GM19438 (cell line): ENCODE data around the gene DNAJC21.
"Not testable (repeated sequence)": the region's sequence is repeated elsewhere in the genome, so short reads cannot be mapped to it uniquely, and the experiment has no call there.

Experiments
- ATAC-seq: cut with Tn5 transposase; IDR thresholded peaks from one replicate; pipeline ENCODE4 v1.9.1; 2021; ENCODE audit warnings: low read depth; ENCODE audit not compliant: unreplicated experiment

Gene DNAJC21

DNA sequence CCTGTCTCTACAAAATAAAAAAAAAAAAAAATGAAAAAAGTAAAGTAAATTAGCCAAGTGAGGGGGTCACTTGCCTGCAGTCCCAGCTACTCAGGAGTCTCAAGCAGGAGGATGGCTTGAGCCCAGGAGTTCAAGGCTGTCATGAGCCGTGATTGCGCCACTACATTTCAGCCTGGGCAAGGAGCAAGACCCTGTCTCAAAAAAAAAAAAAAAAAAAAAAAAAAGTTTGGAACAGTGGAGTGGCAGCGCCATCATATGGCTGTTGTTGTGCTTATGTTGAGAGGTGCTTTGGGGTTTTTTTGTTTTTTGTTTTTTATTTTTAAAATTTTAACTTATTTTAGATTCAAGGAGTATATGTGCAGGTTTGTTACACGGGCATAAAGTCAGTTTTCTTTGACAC is 10.3 kb upstream of the DNAJC21 start:
- no peak for ATAC-seq

DNA sequence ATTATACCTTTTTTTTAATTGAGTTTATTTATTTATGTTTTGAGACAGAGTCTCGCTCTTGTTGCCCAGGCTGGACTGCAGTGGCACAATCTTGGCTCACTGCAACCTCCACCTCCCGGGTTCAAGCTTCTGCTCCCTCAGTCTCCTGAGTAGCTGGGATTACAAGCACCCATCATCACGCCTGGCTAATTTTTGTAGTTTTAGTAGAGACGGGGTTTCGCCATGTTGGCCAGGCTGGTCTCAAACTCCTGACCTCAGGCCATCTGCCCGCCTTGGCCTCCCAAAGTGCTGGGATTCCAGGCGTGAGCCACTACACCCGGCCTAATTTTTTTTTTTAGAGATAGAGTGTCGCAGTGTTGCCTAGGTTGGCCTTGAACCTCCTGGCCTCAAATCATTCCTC is 6.1 kb upstream of the DNAJC21 start:
- not testable (repeated sequence) for ATAC-seq

GRCh38 chr5:34923694-34924461 is 5.5 kb upstream of the DNAJC21 start:
- no peak for ATAC-seq

DNA sequence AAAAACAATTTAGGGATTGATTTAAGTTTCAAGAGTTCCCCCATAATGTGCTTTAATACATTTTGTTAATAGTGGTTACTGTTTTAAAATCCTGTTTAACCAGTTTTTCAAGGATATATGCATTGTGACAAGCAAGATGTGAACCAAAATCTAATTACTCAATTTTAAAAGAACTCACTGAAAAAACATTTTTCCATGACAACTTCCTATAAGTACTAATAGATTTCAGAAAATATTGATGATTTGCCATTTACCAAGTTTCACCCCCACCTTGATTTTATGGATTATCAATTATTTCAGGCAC is 4.9 kb upstream of the DNAJC21 start:
- no peak for ATAC-seq

DNA sequence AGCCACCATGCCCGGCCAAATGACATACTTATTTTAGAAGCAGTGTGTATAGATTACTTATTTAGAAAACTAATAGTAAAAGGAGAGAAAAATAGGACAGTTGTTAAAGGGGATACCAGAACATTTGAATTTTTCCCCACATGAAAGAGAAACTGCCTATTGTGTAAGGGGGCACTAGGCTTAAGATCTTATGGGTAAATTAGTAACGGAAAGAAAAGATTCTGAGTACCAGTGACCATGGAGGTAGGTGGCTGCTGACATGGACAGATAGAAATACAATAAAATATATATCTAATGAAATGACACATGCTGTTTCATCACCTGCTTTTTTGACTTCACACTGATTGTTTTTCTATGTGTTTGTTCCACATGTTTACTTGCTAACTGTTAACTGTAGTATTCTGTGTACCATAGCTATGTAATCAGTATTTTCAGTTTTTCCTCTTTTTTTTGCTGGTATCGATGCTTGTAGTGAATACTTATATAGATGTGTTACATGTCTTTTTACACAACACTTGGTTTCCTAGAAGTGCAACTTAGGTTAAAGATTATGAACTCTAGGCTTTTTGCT is 3.0 kb upstream of the DNAJC21 start:
- ATAC-seq: no peak

DNA sequence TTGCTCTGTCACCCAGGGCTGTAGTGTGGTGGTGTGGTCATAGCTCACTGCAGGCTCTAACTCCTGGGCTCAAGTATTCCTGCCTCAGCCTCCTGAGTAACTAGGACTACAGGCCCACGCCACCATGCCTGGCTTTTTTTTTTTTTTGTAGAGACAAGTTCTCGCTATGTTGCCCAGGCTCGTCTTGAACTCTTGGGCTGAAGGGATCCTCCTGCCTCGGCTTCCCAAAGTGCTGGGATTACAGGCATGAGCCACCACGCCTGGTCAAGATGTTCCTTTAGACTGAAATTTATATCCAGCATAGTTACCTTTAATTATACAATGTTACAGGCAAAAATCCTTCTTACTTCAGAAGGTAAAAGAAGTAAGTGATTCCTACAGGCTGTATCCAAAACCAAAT is 1.6 kb upstream of the DNAJC21 start:
- no peak for ATAC-seq

DNA sequence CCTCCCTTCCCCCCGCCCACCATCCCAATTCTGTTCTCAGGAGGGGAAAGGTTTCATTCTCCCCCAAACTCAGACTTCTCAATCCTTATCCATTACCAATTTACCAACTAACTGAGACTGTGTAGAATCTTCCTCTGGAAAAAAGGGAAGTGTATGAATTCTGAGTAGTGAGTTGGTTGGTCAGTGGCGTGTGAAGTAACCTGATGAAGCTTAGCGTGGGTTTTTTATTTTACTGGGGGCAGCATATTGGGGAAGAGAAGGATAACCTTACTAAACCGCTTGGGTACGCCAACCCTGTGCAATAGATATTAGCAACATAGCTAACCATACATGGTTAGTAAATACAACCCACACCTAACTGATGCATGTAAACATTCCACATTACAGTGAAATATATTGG is 1.1 kb upstream of the DNAJC21 start:
- ATAC-seq: no peak

- peak; percentile 62 for ATAC-seq
Observed at GRCh38 chr5:34929720-34930461, 532 bp downstream of the DNAJC21 start.

GRCh38 chr5:34930462-34930844 is 1.1 kb downstream of the DNAJC21 start:
- no peak for ATAC-seq

GRCh38 chr5:34930870-34931269 is 1.5 kb downstream of the DNAJC21 start:
- no peak for ATAC-seq

- ATAC-seq: no peak
Observed at GRCh38 chr5:34932947-34933346, 3.6 kb downstream of the DNAJC21 start.

GRCh38 chr5:34941936-34942335 is 12.6 kb downstream of the DNAJC21 start:
- ATAC-seq: no peak

- no peak for ATAC-seq
Observed at GRCh38 chr5:34944044-34944443, 14.7 kb downstream of the DNAJC21 start.

- no peak for ATAC-seq
Observed at GRCh38 chr5:34944460-34945047, 15.2 kb downstream of the DNAJC21 start.

DNA sequence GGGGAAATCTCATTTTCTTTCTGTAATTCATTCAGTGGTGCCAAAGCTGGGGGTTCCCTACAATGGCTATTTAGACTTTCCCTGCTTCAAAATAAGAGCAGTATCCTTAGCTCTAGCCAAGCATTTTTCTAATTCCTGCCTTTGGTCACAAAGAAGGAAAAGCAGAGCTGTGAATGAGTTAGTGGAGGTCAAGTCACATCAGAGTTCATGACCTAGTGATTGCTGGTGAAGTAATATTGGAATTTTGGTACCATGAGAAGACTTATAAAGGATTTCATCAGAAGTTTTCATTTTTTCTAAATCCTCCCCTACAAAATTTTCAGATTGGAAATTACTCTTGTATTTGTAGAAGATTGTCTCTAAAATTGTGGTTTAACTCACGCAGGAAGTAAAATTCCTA is 28.0 kb downstream of the DNAJC21 start:
- ATAC-seq: no peak

DNA sequence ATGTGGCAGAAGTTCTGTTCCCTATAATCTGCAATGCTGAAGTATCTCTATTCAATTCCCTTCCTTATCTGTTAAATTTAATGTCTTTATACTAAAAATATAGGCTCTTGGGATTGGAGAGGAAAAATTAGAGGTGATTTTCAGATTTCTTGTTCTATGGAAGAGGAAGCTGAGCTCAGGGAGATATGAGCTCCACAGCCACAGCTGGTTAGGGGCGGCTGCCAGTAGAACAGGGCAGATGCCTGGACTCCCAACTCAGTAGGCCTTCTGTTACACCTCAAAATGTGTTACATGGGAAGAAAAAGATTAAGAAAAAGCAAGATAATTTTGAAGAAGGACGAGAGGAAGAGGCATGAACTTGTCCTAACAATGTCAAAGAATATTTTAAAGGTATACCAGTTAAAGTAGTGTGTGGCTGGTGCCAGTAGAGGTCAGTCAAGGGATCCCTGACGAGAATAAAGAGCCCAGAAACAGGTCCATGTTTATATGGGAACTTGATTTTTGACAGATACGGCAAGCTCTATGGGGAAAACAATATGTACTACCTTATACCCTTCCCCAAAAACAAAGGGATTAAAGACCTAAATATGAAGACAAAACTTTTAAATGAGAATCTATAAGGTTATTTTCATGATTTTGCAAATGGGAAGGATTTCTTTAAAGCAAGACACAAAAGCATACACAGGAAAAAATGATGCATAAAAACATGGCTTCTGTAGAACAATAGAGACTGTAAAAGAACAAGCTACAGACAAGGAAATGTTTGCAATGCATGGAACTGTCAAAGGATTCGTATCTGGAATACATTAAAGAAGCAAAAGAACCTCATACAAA is 28.7 kb downstream of the DNAJC21 start:
- ATAC-seq: no peak

DNA sequence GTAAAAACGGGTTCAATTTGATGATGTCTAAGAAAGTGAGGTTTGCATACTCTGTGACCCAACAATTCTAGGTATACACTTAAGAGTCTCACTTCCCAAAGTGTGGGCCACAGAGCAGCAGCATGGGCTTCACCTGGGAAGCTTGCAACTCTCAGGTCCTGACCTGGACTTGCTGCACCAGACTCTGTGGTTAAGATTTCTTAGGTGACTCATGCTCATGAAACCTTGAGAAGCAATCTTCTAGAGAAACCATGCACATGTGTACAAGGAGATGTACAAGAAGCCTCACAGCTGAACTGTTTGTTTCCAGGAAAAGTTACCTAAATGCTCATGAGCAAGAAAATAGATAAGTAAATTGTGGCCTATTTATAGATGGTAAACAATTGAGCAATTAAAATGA is 30.0 kb downstream of the DNAJC21 start:
- ATAC-seq: peak; percentile 89

- no peak for ATAC-seq
Observed at GRCh38 chr5:34967540-34967939, 38.2 kb downstream of the DNAJC21 start.

- no peak for ATAC-seq
Observed at GRCh38 chr5:34968258-34968657, 38.9 kb downstream of the DNAJC21 start.

GRCh38 chr5:34970552-34970951 is 41.2 kb downstream of the DNAJC21 start:
- ATAC-seq: no peak

DNA sequence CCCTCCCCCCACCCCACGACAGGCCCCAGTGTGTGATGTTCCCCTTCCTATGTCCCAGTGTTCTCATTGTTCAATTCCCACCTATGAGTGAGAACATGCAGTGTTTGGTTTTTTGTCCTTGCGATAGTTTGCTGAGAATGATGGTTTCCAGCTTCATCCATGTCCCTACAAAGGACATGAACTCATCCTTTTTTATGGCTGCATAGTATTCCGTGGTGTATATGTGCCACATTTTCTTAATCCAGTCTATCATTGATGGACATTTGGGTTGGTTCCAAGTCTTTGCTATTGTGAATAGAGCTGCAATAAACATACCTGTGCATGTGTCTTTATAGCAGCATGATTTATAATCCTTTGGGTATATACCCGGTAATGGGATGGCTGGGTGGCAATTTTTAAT is 42.3 kb downstream of the DNAJC21 start:
- not testable (repeated sequence) for ATAC-seq
